Ascending aorta (tissue), 2 donors: ENCODE measurements around the gene SERP2. TPM values are rescaled to one million over a fixed set of nuclear protein-coding genes. Genes with fewer than 3 reads are reported as not detected.

ENCODE experiments used
- DNase-seq, 2 donors: peaks; one replicate each; pipeline ENCODE4 v3.0.0-alpha.2; 2019; ENCODE audit warnings: low spot score in 2 of 2
- H3K27ac ChIP-seq, 2 donors: fragments of 200-600 bp; sonication (generic); one replicate each; pipeline ENCODE4 v1.5.1; 2016 to 2017; ENCODE audit warnings: mild to moderate bottlenecking in 1 of 2
- H3K27me3 ChIP-seq: fragments of 200-600 bp; sonication (generic); one replicate; pipeline ENCODE4 v1.5.1; 2017
- H3K36me3 ChIP-seq, 2 donors: fragments of 200-600 bp; sonication (generic); one replicate each; pipeline ENCODE4 v1.5.1; 2016
- H3K4me1 ChIP-seq, 2 donors: fragments of 200-600 bp; sonication (generic); one replicate each; pipeline ENCODE4 v1.5.1; 2016 to 2017; ENCODE audit warnings: mild to moderate bottlenecking in 1 of 2
- H3K4me3 ChIP-seq, 2 donors: fragments of 200-600 bp; sonication (generic); one replicate each; pipeline ENCODE4 v1.5.1; 2016 to 2017; ENCODE audit warnings: mild to moderate bottlenecking in 1 of 2
- H3K9me3 ChIP-seq, 2 donors: fragments of 200-600 bp; sonication (generic); one replicate each; pipeline ENCODE4 v1.5.1; 2016
- CTCF ChIP-seq, 3 experiments: fragments of 200-600 bp in 2 of 3; fragments of 450-650 bp in 1 of 3; sonication (generic) in 2 of 3; IDR thresholded peaks; one replicate each; pipeline ENCODE4 v1.5.1; 2016 to 2019; ENCODE audit warnings: antibody characterized with exemption in 3 of 3, mild to moderate bottlenecking in 1 of 3, moderate library complexity in 1 of 3
- intact Hi-C: fragments of 100-400 bp; cut with DNase I; formaldehyde crosslinking; loops from one replicate; pipeline ENCODE4 v1.15.1; 2023
- total RNA-seq: library from RNA; depleted of rRNA; stranded (reverse); fragments of >200 nt; gene quantifications from one replicate; pipeline ENCODE4 v1.1.0, GENCODE V29; 2016

The SERP2 gene
- total RNA-seq, 1 donor from 2014 or later, result 0.85 TPM

- no peak for TF ChIP-seq CTCF (IDR thresholded peaks at IDR 0.05)
- Histone ChIP-seq H3K4me1 (peaks cover 0 to 16% of the 10 kb centered on the region in 2 donors), H3K4me3 (peak overlapping the region; percentile 67 to 80), H3K36me3 (peaks cover 3 to 22% of the 10 kb centered on the region in 2 donors), H3K9me3 (no peaks in the 10 kb centered on the region), H3K27ac (peak overlapping the region; percentile 83 to 92), H3K27me3 (no peaks in the 10 kb centered on the region)
- DNase-seq, result no peak
- intact Hi-C loops, result loop anchor here (2.0 to 10.0 kb wide), 2 partner anchors 159 to 197 kb away; no protein-coding TSS in a partner anchor
Observed at GRCh38 chr13:44433863-44434765, 60.5 kb downstream of the SERP2 start.

- Histone ChIP-seq H3K36me3 (peaks cover 3 to 22% of the 10 kb centered on the region in 2 donors), H3K27ac (peak overlapping the region; percentile 83 to 92), H3K4me3 (peak overlapping the region; percentile 67 to 80), H3K4me1 (peaks cover 0 to 16% of the 10 kb centered on the region in 2 donors), H3K27me3 (no peaks in the 10 kb centered on the region), H3K9me3 (no peaks in the 10 kb centered on the region)
- DNase-seq, result no peak
- intact Hi-C loops, result loop anchor here (1.0 to 10.0 kb wide), 6 partner anchors 73 to 384 kb away; no protein-coding TSS in a partner anchor
- no peak for TF ChIP-seq CTCF (IDR thresholded peaks at IDR 0.05)
Observed at GRCh38 chr13:44434766-44435141, 61.1 kb downstream of the SERP2 start.

DNA sequence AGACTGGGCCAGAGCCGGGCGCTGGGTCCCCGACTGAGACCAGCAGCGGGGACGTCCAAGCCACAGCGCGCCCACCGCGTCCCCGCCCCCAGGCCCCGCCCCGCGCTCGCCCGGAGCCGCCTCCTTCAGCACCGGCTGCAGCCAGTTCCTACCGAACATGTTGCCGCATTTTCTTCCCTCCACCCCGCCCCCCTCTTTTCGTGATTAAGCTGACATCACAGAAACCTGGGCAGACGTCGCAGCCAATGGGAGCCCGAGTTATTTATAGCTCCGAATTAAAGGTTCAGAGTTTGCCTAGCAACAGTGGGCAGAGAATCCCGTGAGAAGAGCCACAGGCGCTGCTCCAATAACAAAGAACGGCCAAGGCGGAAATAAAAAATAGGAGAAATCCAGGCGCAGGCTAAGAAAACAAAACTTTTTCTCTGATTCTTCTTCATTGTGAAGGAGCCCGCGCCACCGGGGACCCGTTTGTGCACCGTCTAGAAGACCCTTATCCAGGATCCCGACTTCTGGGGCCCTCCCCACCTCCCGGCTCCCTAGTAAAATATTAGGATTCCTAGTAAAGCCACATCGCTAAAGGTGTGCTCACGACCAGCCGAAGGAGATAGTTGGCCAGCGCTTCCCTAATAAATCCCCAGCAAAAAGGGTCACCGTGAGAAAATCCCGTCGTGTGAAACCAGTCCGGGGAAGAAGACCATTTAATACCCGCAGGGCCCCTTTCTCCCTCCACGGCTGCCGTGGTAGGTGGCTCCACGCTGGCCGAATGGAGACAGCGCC, 61.7 kb downstream of the SERP2 start:
- H3K27ac ChIP-seq, result peak overlapping the region; percentile 83 to 92
- peaks cover 0 to 16% of the 10 kb centered on the region in 2 donors for H3K4me1 ChIP-seq
- no peaks in the 10 kb centered on the region for H3K27me3 ChIP-seq
- peak overlapping the region; percentile 67 to 80 for H3K4me3 ChIP-seq
- no peaks in the 10 kb centered on the region for H3K9me3 ChIP-seq
- intact Hi-C loops, result loop anchor here (1.0 to 10.0 kb wide), 6 partner anchors 74 to 385 kb away; no protein-coding TSS in a partner anchor
- peaks cover 3 to 22% of the 10 kb centered on the region in 2 donors for H3K36me3 ChIP-seq
- DNase-seq, result peak; percentile 93 to 99
- no peak for TF ChIP-seq CTCF (IDR thresholded peaks at IDR 0.05)

DNA sequence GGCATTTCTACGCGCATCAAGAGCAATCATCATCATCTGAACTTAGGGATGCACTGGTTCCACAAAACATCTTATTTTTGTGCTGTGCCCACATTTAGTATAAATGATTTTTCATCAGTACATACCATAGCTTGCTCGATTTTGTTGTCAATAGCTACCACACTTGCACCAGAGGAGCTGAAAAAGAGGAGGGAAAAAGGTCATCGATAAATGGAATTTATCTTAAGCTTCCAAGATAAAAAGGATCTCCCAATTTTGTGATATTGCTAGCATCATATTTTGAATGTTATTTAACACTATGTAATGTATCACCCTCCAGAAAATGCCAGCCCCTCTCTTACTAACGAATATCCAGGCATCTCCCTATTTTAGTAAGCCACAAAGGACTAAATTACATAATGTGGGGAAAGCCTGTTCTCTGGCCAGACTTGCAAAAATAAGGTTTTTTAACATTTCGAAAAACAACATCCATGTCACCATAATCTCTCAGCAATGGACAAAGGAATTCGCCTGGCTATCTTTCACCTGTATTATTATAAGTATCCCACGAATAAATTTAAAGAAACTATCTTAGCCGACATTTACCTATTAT, 62.4 kb downstream of the SERP2 start:
- Histone ChIP-seq H3K27ac (peak overlapping the region; percentile 83 to 92), H3K4me3 (peak overlapping the region; percentile 67 to 80), H3K27me3 (no peaks in the 10 kb centered on the region), H3K36me3 (peaks cover 3 to 22% of the 10 kb centered on the region in 2 donors), H3K9me3 (no peaks in the 10 kb centered on the region), H3K4me1 (peaks cover 0 to 16% of the 10 kb centered on the region in 2 donors)
- intact Hi-C loops, result loop anchor here (1.0 to 10.0 kb wide), 9 partner anchors 75 to 527 kb away; no protein-coding TSS in a partner anchor
- no peak for TF ChIP-seq CTCF (IDR thresholded peaks at IDR 0.05)
- no peak for DNase-seq
